Effector CD4-positive, alpha-beta T cell (primary cell): ENCODE data around the gene SLC26A2.
A peak's percentile ranks its signal among the peaks of the same experiment; 100 is the strongest.

Source experiments
- DNase-seq: peaks from one replicate; pipeline ENCODE4 v3.0.0-alpha.2; 2020
- total RNA-seq: gene quantifications from one replicate; lab custom pipeline; 2026; lab: John Stamatoyannopoulos, UW

SLC26A2 gene
- total RNA-seq: 28.5 reads per million, percentile 55 among the genes with 10 or more reads in this experiment

DNA sequence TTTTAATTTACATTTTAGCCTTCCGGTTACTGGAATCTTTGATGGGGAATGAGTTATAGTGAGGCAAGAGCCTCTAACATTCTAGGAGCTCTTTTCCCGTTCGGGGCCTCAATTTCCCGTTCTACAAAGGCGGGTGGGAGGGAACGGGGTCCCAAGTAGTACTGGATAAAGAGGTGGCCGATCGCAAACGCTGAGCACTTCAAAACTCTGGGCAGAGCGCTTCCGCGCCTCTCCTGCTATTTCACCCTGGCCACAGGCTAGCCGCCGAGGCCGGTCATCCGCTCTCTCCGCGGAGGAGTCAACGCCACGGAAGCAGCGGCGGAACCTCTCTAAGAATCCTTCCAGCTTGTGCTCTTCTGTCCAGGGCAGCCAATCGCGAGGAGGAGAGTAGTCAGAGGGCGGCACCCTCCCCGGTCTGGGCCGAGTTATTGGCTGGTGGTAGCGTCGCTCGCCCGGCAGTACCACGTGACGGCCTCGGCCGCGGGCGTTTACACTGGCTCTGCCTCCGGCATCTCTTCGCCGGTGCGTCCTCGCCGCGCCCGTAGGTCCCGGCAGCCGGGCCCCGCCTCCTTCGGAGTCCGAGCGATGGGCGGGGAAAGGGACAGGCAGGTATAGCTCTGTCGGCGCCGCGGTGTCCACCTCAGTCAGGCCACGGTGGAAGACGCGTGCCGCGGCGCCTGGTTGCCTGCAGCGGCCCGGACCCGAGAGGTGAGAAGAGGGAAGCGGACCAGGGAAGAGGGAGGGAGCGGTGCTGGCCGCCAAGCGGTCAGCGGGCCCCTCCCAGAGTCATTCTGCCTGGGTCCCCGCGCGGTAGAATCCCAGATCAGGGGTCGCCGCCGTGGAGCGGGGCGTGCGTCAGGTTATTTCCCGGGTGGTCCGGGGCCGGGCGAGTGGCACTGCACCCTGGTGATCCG, at the start of gene SLC26A2:
Gene SLC26A2 (plus strand): TSS at position 487 of the 914 bp plus-strand sequence. CDS start 16,895 bp downstream, outside the sequence.
- DNase-seq: peak; percentile 93

GRCh38 chr5:149911031-149911430, 49.5 kb upstream of the SLC26A2 start:
- no peak for DNase-seq

GRCh38 chr5:149912226-149912871, 48.2 kb upstream of the SLC26A2 start:
- DNase-seq: no peak

DNA sequence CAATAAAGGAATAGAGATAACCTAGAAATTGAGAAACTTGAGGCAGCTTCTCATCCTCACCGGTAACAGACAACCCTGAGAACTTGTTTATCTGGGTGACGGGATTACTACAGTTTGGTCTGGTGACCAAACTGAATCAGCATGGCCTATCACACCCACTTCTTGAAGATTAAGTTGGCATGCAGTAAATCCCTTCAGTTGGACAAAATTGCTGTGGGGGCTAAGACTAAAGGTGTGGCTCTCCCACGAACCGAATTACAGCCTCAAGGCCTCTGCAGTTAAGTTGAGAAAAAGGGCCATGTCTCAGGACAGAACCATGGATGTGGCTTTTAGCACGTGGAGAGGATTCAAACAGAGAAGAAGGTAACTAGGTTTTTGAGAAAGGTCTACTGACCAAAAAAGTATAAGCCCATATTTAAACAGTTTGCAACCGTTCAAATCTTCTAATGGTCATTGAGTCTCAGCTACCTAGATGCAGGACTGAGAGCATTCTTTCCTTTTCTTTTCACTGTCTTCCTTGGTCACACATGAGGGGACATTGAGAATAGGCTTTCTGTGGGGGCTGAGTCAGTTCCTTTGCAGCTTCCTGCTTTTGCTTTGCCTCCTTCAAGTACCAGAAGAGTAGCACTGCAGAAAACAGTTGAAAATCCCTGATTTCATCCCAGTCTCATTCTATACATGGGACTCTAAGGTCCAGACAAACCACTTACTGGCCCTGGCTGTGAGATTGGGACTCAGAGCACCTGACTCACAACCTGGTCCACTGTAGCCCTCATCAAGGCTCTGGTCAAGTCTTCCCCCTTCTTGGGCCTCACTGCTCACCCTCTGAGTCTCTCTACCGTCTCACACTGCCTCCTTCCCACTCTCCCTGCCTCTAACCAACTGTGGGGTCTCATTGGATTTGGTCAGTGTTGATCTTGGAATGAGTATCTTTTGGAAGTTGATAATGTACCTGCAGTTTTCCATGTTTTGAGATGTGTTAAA, 46.8 kb upstream of the SLC26A2 start:
- no peak for DNase-seq

GRCh38 chr5:149915392-149916260, 44.9 kb upstream of the SLC26A2 start:
- DNase-seq: no peak

DNA sequence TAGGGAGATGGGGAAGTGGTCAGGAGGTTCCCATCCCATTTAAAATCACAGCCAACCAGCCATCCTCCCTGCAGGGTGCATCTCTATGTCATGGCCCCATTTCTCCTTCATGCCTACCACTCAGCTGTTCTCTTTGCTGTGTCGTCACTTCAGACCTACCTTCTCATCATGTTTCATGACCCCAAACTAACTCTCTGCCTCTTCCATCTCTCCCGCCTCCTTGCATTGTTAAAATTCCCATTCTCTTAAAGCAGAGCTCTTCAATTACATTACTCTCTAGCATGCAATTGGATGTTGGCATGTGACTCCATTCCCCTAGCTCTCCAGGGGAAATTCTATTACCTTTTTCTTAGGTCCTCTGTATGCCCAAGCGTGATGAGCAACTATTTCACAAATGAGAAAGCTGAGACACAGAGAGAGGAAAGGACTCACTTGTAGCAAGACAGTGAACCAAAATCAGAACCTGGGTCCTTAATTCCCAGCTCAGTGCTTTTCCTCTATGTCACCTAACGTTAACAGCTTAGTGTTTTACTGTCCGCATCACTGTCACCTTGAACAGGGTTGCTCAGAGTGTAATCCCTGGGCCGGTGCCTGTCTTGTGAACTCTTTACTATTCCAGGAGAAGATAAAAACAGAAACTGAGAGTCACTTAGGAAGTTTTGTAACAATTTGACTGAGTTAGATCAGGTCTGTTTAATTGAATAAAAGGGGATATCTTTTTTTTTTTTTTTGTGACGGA, 44.1 kb upstream of the SLC26A2 start:
- no peak for DNase-seq

GRCh38 chr5:149917073-149917676, 43.4 kb upstream of the SLC26A2 start:
- no peak for DNase-seq

- DNase-seq: no peak
Measured at GRCh38 chr5:149921597-149921996, 39.0 kb upstream of the SLC26A2 start.

GRCh38 chr5:149922950-149923349, 37.6 kb upstream of the SLC26A2 start:
- no peak for DNase-seq

DNA sequence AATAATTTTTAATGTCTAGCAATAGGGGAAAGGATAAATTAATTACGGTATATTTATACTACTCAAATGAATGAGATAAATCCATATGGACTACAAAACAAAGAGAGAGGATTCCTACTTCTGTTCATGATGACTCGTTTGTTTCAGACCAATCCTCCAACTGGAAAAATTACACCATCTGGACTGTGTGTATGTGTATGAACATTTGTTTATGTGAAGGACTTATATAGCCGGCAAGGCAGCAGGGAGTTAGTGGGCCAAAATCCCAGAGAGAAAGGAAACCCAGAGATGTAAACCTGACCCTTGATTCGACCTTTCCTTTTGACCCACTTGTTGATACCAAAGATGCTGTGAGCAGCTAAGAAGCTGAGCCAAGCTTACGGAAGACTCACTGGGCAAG, 36.1 kb upstream of the SLC26A2 start:
- DNase-seq: no peak

- no peak for DNase-seq
Measured at GRCh38 chr5:149930043-149930748, 30.4 kb upstream of the SLC26A2 start.

- DNase-seq: no peak
Measured at GRCh38 chr5:149930749-149931574, 29.6 kb upstream of the SLC26A2 start.

- no peak for DNase-seq
Measured at GRCh38 chr5:149931992-149932436, 28.5 kb upstream of the SLC26A2 start.

DNA sequence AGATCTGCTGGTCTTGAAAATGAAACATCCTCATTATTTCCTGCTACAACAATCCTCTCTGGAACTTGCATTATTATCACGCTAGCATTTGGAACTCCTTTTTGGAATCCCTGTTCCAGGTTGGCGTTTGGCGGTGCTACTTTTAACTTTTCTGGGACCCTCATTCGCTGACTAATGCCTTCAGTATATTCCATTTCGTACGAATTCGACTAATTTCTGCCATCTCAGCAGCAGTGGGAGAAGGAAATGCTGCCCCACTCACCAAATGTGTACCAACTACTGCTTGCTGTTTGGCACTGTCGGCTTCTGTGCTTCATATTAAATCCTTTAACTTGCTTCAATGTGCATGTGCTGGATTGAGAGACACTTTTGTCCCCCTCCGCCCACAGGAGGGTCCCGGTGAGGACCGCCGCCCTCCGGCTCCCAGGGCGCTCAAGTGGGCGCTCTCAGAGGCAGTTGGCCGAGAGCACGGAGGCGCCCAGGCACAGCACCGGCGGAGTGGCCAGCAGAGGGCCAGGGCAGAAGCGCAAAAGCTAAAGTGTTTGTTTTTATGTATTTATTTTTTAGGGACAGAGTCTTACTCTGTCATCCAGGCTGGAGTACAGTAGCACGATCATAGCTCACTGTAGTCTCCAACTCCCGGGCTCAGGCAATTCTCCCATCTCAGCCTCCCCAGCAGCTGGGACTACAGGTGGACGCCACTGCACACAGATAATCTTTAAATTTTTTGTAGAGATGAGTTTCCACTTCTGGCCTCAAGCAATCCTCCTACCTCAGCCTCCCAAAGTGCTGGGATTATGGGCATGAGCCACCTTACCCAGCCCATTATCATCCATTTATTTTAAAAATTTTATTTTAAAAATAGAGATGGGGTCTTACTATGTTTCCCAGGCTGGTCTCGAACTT, 27.9 kb upstream of the SLC26A2 start:
- DNase-seq: no peak

- DNase-seq: no peak
Measured at GRCh38 chr5:149935431-149935901, 25.1 kb upstream of the SLC26A2 start.

- DNase-seq: no peak
Measured at GRCh38 chr5:149936044-149936699, 24.4 kb upstream of the SLC26A2 start.

DNA sequence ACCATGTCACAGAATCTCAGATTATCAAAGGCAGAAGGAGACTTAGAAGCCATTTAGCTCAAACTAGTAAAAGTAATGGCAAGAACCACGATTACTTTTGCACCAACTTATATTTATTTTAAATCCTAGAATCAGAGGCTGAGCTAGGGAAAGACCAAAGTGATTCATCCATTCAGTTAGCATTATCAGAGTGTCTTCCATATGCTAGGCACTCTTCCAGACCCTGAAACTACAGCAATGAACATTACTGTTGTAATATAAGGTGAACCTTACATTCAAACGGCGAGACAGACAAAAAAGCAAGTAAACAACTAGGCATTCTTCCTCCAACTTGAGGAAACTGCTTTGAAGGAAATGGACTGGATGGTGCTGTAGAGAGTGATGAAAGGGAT, 23.9 kb upstream of the SLC26A2 start:
- DNase-seq: no peak
